Chondrocyte (in vitro differentiated cells): Measurements from ENCODE around the gene ANXA2. TPM values are rescaled to one million over a fixed set of nuclear protein-coding genes. Genes with fewer than 3 reads are reported as not detected.
"Not testable (repeated sequence)": the region's sequence is repeated elsewhere in the genome, so short reads cannot be mapped to it uniquely, and the experiment has no call there.

Experiments
- DNase-seq: peaks from one replicate; pipeline ENCODE4 v3.0.0; 2021; ENCODE audit warnings: mixed read lengths, low spot score
- H3K27ac Mint-ChIP-seq: one replicate; pipeline ENCODE4 v1.8.0; 2021; ENCODE audit warnings: mild to moderate bottlenecking, moderate library complexity, mixed read lengths; ENCODE audit not compliant: unreplicated experiment
- H3K27me3 Mint-ChIP-seq: 2 replicates; pipeline ENCODE4 v1.8.0; 2021; ENCODE audit warnings: low read depth, mixed read lengths
- H3K36me3 Mint-ChIP-seq: 2 replicates; pipeline ENCODE4 v1.8.0; 2021; ENCODE audit warnings: low read depth, mixed read lengths
- H3K4me1 Mint-ChIP-seq: 2 replicates; pipeline ENCODE4 v1.8.0; 2021; ENCODE audit warnings: low read depth, mild to moderate bottlenecking, mixed read lengths
- H3K4me3 Mint-ChIP-seq: one replicate; pipeline ENCODE4 v1.8.0; 2021; ENCODE audit warnings: mild to moderate bottlenecking, moderate library complexity, mixed read lengths; ENCODE audit not compliant: unreplicated experiment
- H3K9me3 Mint-ChIP-seq: 2 replicates; pipeline ENCODE4 v1.8.0; 2021; ENCODE audit warnings: low read depth, mixed read lengths
- total RNA-seq: library from RNA; stranded (reverse); gene quantifications from 3 replicates; pipeline ENCODE4 v1.2.1, GENCODE V29; 2021
- TF ChIP-seq, protein P1 (sequence below): fragments of 200-600 bp; sonication (generic); IDR thresholded peaks from 2 replicates; pipeline ENCODE4 v1.5.0; 2021; ENCODE audit warnings: antibody characterized with exemption, mild to moderate bottlenecking, moderate library complexity

The ANXA2 gene
- total RNA-seq, 1 donor from 2014 or later = 2,819 TPM

DNA sequence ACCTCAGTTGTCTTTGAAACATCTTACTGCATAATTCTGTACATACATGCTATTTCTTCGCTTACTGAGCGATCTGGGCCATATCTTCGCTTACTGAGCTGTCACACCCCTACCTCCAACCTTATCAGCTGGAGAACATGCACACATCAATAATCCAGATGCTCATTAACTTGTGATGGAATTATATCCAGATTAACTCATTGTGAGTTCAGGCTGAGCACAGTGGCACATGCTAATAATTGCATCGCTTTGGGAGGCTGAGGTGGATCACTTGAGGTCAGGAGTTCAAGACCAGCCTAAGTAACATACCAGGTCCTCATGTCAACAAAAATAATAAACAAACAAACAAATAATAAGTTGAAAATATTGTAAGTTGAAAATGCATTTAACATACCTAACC is 19.3 kb upstream of the ANXA2 start:
- TF ChIP-seq, protein P1, sequence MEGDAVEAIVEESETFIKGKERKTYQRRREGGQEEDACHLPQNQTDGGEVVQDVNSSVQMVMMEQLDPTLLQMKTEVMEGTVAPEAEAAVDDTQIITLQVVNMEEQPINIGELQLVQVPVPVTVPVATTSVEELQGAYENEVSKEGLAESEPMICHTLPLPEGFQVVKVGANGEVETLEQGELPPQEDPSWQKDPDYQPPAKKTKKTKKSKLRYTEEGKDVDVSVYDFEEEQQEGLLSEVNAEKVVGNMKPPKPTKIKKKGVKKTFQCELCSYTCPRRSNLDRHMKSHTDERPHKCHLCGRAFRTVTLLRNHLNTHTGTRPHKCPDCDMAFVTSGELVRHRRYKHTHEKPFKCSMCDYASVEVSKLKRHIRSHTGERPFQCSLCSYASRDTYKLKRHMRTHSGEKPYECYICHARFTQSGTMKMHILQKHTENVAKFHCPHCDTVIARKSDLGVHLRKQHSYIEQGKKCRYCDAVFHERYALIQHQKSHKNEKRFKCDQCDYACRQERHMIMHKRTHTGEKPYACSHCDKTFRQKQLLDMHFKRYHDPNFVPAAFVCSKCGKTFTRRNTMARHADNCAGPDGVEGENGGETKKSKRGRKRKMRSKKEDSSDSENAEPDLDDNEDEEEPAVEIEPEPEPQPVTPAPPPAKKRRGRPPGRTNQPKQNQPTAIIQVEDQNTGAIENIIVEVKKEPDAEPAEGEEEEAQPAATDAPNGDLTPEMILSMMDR = no peak
- Mint-ChIP-seq H3K27me3 (no peaks in the 10 kb centered on the region), H3K9me3 (no peaks in the 10 kb centered on the region), H3K4me1 (peaks cover 58% of the 10 kb centered on the region), H3K27ac (no peak overlapping the region), H3K4me3 (no peak overlapping the region), H3K36me3 (no peaks in the 10 kb centered on the region)
- no peak for DNase-seq

DNA sequence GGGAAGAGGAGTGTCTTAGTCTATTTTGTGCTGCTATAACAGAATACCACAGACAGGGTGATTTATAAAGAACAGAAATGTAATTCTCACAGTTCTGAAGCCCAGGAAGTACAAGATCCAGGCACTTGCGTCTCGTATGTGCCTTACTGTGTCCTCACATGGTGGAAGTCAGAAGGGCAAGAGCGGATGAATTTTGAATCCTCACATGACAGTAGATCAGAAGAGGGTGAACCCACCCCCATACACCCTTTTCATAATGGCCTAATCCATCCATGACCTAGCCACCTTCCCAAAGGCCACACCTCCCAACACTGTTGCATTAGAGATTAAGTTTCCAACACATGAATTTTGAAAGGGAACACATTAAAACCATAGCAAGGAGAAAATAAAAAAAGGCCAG is 18.7 kb upstream of the ANXA2 start:
- DNase-seq = no peak
- no peak overlapping the region for H3K27ac Mint-ChIP-seq
- H3K4me1 Mint-ChIP-seq = peaks cover 56% of the 10 kb centered on the region
- H3K27me3 Mint-ChIP-seq = no peaks in the 10 kb centered on the region
- H3K4me3 Mint-ChIP-seq = no peak overlapping the region
- H3K36me3 Mint-ChIP-seq = no peaks in the 10 kb centered on the region
- TF ChIP-seq, protein P1 = no peak
- no peaks in the 10 kb centered on the region for H3K9me3 Mint-ChIP-seq

DNA sequence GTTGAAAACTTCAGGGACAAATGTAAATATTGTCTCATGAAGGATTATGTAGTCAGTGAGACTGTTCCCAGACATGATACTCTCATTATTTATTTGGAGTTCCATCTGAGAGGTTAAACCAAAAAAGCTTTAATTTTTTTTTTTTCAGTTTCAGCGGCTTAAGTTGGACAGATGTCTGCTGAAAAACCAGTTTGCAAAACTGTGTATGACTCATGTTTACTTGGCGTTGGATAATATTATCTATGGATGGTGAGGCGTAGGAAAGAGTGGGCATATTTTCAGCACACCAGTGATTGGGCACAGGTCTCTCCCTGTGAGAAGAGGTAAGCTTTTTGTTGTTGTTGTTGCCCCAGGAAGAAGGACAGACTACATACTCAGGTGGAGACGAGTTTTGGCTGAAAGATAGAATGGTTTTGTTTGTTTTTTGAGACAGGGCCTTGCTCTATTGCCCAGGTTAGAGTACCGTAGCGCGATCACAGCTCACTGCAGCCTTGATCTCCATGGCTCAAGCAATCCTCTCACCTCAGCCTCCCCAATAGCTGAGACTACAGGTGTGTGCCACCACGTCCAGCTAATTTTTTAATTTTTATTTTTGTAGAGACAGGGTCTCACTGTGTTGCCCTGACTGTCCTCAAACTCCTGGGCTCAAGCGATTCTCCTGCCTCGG is 16.4 kb upstream of the ANXA2 start:
- H3K9me3 Mint-ChIP-seq = no peaks in the 10 kb centered on the region
- H3K4me1 Mint-ChIP-seq = peaks cover 34% of the 10 kb centered on the region
- no peak overlapping the region for H3K4me3 Mint-ChIP-seq
- DNase-seq = no peak
- TF ChIP-seq, protein P1 = no peak
- no peaks in the 10 kb centered on the region for H3K27me3 Mint-ChIP-seq
- H3K27ac Mint-ChIP-seq = peak overlapping the region; percentile 86
- no peaks in the 10 kb centered on the region for H3K36me3 Mint-ChIP-seq

DNA sequence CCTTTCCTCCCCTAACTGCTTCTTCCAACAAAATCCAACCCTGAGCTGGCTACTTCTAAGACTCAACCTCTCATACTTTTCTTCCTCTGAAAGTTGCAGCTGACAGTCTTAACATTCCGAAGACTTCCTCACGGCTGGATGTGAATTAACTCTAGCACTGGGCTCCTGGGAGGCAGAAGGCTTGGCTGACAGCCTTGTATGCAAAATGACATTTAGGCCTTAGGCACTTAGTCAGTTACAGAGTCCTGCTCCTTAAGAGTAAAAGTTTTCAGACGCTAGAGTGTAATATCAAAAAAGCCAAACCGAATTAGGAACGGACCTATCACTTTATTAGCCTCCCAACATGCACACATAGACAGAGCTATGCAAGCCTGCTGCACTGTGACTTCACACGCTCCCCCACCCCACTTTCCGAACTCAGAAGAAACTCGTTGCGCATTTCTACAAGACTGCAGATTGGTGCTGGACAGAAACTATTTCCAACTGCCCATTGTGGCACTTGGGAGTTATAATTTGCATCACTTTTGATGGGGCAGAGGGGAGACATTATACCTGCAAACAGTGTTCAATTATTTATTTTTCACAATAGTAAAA is 15.5 kb upstream of the ANXA2 start:
- Mint-ChIP-seq H3K36me3 (no peaks in the 10 kb centered on the region), H3K4me3 (no peak overlapping the region), H3K9me3 (no peaks in the 10 kb centered on the region), H3K27me3 (no peaks in the 10 kb centered on the region), H3K4me1 (peaks cover 40% of the 10 kb centered on the region), H3K27ac (peak overlapping the region; percentile 86)
- DNase-seq = no peak
- TF ChIP-seq, protein P1 = no peak

DNA sequence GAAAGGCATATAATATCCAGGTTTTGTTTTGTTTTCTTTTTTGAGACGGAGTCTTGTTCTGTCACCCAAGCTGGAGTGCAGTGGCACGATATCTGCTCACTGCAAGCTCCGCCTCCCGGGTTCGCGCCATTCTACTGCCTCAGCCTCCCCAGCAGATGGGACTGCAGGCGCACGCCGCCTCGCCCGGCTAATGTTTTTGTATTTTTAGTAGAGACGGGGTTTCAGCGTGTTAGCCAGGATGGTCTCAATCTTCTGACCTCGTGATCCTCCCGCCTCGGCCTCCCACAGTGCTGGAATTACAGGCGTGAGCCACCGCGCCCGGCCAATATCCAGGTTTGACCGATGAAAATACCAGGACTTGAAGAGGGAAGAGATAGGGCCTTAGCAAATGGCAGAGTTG is 15.0 kb upstream of the ANXA2 start:
- not testable (repeated sequence) for H3K36me3 Mint-ChIP-seq, H3K9me3 Mint-ChIP-seq, H3K4me3 Mint-ChIP-seq, DNase-seq, H3K27me3 Mint-ChIP-seq
- H3K4me1 Mint-ChIP-seq = peaks cover 40% of the 10 kb centered on the region
- peak overlapping the region; percentile 86 for H3K27ac Mint-ChIP-seq
